Activated CD8-positive, alpha-beta memory T cell treated with anti-CD3 and anti-CD28 coated beads for 36 hours (primary cell): ENCODE data around the gene DARS2. TPM values are rescaled to one million over a fixed set of nuclear protein-coding genes. Genes with fewer than 3 reads are reported as not detected.
"Not testable (repeated sequence)": the region's sequence is repeated elsewhere in the genome, so short reads cannot be mapped to it uniquely, and the experiment has no call there.

Experiments
- CTCF ChIA-PET: fragments of 350-600 bp; sonication (Branson Sonifier 250); formaldehyde crosslinking; loops from one replicate; lab custom pipeline; 2021; ENCODE audit warnings: antibody characterized with exemption; lab: Charles Lee
- POLR2A ChIA-PET: fragments of 350-600 bp; sonication (Branson Sonifier 250); formaldehyde crosslinking; loops from one replicate; lab custom pipeline; 2021; ENCODE audit warnings: antibody characterized with exemption; lab: Charles Lee
- total RNA-seq, 2 experiments: library from RNA; stranded (reverse); gene quantifications; one replicate each; pipeline ENCODE4 v1.2.3, GENCODE V29; 2021

Gene DARS2
- total RNA-seq, 2 experiments from 2014 or later, result 46.3 to 49.1 TPM

GRCh38 chr1:173870252-173871075 lies 46.0 kb downstream of the DARS2 start:
- POLR2A ChIA-PET, result interaction anchor here (0.5 to 2.1 kb wide), 5 partner anchors 38 to 1196 kb away, joined by 3 to 8 read pairs (median 4); partner anchors contain the start of genes CENPL, DARS2, PRDX6 and RC3H1

GRCh38 chr1:173871091-173871490 lies 46.6 kb downstream of the DARS2 start:
- POLR2A ChIA-PET, result interaction anchor here (0.5 kb wide), 1 partner anchor 38 kb away, joined by 5 read pairs; no protein-coding TSS in a partner anchor
- CTCF ChIA-PET, result no interaction called here

More at GRCh38 chr1:173870252-173871075, 46.0 kb downstream of the DARS2 start:
- CTCF ChIA-PET, result interaction anchor here (0.6 to 1.5 kb wide), 2 partner anchors 47 to 103 kb away, joined by 4 to 6 read pairs; partner anchors contain the start of gene DARS2

GRCh38 chr1:173871500-173871899 lies 47.0 kb downstream of the DARS2 start:
- CTCF ChIA-PET, result no interaction called here
- POLR2A ChIA-PET, result no interaction called here

- ChIA-PET POLR2A (no interaction called here), CTCF (no interaction called here)
Observed at GRCh38 chr1:173876732-173877131, 52.3 kb downstream of the DARS2 start.

GRCh38 chr1:173878251-173878650 lies 53.8 kb downstream of the DARS2 start:
- POLR2A ChIA-PET, result no interaction called here
- CTCF ChIA-PET, result no interaction called here

- CTCF ChIA-PET, POLR2A ChIA-PET: not testable (repeated sequence)
Observed at GRCh38 chr1:173881117-173881516, 56.6 kb downstream of the DARS2 start.

- ChIA-PET CTCF (no interaction called here), POLR2A (no interaction called here)
Observed at GRCh38 chr1:173884701-173885100, 60.2 kb downstream of the DARS2 start.

- CTCF ChIA-PET, result no interaction called here
- POLR2A ChIA-PET, result no interaction called here
Observed at GRCh38 chr1:173886746-173887611, 62.5 kb downstream of the DARS2 start.

GRCh38 chr1:173887627-173888026 lies 63.2 kb downstream of the DARS2 start:
- CTCF ChIA-PET, result no interaction called here

GRCh38 chr1:173888749-173889148 lies 64.3 kb downstream of the DARS2 start:
- CTCF ChIA-PET, result no interaction called here

More at GRCh38 chr1:173887627-173888026, 63.2 kb downstream of the DARS2 start:
- POLR2A ChIA-PET, result no interaction called here

GRCh38 chr1:173889885-173890284 lies 65.4 kb downstream of the DARS2 start:
- POLR2A ChIA-PET, result no interaction called here
- CTCF ChIA-PET, result no interaction called here

More at GRCh38 chr1:173888749-173889148, 64.3 kb downstream of the DARS2 start:
- POLR2A ChIA-PET, result no interaction called here

GRCh38 chr1:173893611-173894010 lies 69.1 kb downstream of the DARS2 start:
- CTCF ChIA-PET, result no interaction called here
- POLR2A ChIA-PET, result no interaction called here

GRCh38 chr1:173894189-173894588 lies 69.7 kb downstream of the DARS2 start:
- ChIA-PET POLR2A (no interaction called here), CTCF (no interaction called here)

GRCh38 chr1:173900427-173900826 lies 76.0 kb downstream of the DARS2 start:
- CTCF ChIA-PET, result no interaction called here
- POLR2A ChIA-PET, result no interaction called here

- CTCF ChIA-PET, result no interaction called here
- POLR2A ChIA-PET, result no interaction called here
Observed at GRCh38 chr1:173900992-173901391, 76.5 kb downstream of the DARS2 start.

GRCh38 chr1:173903827-173904531 lies 79.5 kb downstream of the DARS2 start:
- CTCF ChIA-PET, result no interaction called here

More at GRCh38 chr1:173903827-173904531, 79.5 kb downstream of the DARS2 start:
- POLR2A ChIA-PET, result no interaction called here
